CD4-positive, alpha-beta T cell (primary cell): ENCODE results near the gene GTF3C4. TPM values are rescaled to one million over a fixed set of nuclear protein-coding genes. Genes with fewer than 3 reads are reported as not detected.

Source experiments
- ATAC-seq: fragments of 200-7000 bp; cut with Tn5 transposase; one replicate; pipeline ENCODE4 v1.10.0; 2022; ENCODE audit warnings: mild to moderate bottlenecking; ENCODE audit not compliant: poor library complexity
- CTCF ChIA-PET: fragments of 350-600 bp; sonication (Branson Sonifier 250); formaldehyde crosslinking; loops from one replicate; lab custom pipeline; 2021; ENCODE audit warnings: antibody characterized with exemption, inconsistent platforms; lab: Charles Lee
- POLR2A ChIA-PET: fragments of 350-600 bp; sonication (Branson Sonifier 250); formaldehyde crosslinking; loops from one replicate; lab custom pipeline; 2021; ENCODE audit warnings: antibody characterized with exemption, inconsistent platforms; lab: Charles Lee
- DNase-seq, 14 experiments: peaks; one replicate each; pipeline ENCODE4 v3.0.0-alpha.2; 2013 to 2020; ENCODE audit warnings: mixed read lengths in 2 of 14
- H3K27ac ChIP-seq, 2 donors: one replicate each; pipeline versions ENCODE4 v1.5.1 to v1.7.0; 2013; ENCODE audit warnings: low read length in 2 of 2, low read depth in 1 of 2, mild to moderate bottlenecking in 1 of 2
- H3K27me3 ChIP-seq, 2 experiments: 1 replicate in 1 of 2; 2 replicates in 1 of 2; pipeline versions ENCODE4 v1.6.1 to v1.7.0; 2013; ENCODE audit warnings: low read length in 2 of 2, control low read depth in 1 of 2, mild to moderate bottlenecking in 1 of 2, moderate library complexity in 1 of 2; ENCODE audit not compliant: insufficient read depth in 2 of 2, control insufficient read depth in 1 of 2
- H3K36me3 ChIP-seq: one replicate; pipeline ENCODE4 v1.6.1; 2013; ENCODE audit warnings: low read length, control low read depth; ENCODE audit not compliant: insufficient read depth
- H3K4me1 ChIP-seq: one replicate; pipeline ENCODE4 v1.6.1; 2013; ENCODE audit warnings: low read length, control low read depth; ENCODE audit not compliant: insufficient read depth
- H3K4me3 ChIP-seq: one replicate; pipeline ENCODE4 v1.5.1; 2013; ENCODE audit warnings: mild to moderate bottlenecking, low read length, moderate library complexity
- H3K9me3 ChIP-seq, 2 experiments: 1 replicate in 1 of 2; 2 replicates in 1 of 2; pipeline versions ENCODE4 v1.6.1 to v1.7.0; 2013; ENCODE audit warnings: low read length in 2 of 2, mild to moderate bottlenecking in 2 of 2, control low read depth in 1 of 2, moderate library complexity in 1 of 2; ENCODE audit not compliant: control insufficient read depth in 1 of 2, insufficient read depth in 1 of 2
- H3K27ac Mint-ChIP-seq: one replicate; pipeline ENCODE4 v1.8.0; 2020; ENCODE audit warnings: mixed read lengths
- H3K27me3 Mint-ChIP-seq: one replicate; pipeline ENCODE4 v1.8.0; 2021; ENCODE audit warnings: mixed read lengths
- H3K36me3 Mint-ChIP-seq: one replicate; pipeline ENCODE4 v1.8.0; 2021; ENCODE audit warnings: low read depth, mixed read lengths
- H3K4me1 Mint-ChIP-seq: one replicate; pipeline ENCODE4 v1.8.0; 2021; ENCODE audit warnings: low read depth, mixed read lengths
- H3K4me3 Mint-ChIP-seq: one replicate; pipeline ENCODE4 v1.8.0; 2020; ENCODE audit warnings: mild to moderate bottlenecking, mixed read lengths
- H3K9me3 Mint-ChIP-seq: one replicate; pipeline ENCODE4 v1.8.0; 2020; ENCODE audit warnings: mixed read lengths
- intact Hi-C, 2 experiments: fragments of 100-400 bp; cut with DNase I in 1 of 2; cut with micrococcal nuclease in 1 of 2; formaldehyde crosslinking; loops; one replicate each; pipeline versions ENCODE4 v1.15.1 to v1.9.0; 2023 to 2025; cut with DNase I, micrococcal nuclease
- total RNA-seq, 174 experiments: library from RNA in 2 of 174; stranded (reverse) in 2 of 174; gene quantifications; one replicate each; pipeline ENCODE4 v1.2.3 and lab custom pipeline; 2021 to 2026
- TF ChIP-seq, protein P1 (sequence below): fragments of 200-600 bp; IDR thresholded peaks from one replicate; pipeline ENCODE4 v1.8.0; 2022; ENCODE audit warnings: antibody characterized with exemption, mild to moderate bottlenecking

GTF3C4 gene
- total RNA-seq, 2 experiments from 2014 or later = 9.3 to 9.6 TPM

DNA sequence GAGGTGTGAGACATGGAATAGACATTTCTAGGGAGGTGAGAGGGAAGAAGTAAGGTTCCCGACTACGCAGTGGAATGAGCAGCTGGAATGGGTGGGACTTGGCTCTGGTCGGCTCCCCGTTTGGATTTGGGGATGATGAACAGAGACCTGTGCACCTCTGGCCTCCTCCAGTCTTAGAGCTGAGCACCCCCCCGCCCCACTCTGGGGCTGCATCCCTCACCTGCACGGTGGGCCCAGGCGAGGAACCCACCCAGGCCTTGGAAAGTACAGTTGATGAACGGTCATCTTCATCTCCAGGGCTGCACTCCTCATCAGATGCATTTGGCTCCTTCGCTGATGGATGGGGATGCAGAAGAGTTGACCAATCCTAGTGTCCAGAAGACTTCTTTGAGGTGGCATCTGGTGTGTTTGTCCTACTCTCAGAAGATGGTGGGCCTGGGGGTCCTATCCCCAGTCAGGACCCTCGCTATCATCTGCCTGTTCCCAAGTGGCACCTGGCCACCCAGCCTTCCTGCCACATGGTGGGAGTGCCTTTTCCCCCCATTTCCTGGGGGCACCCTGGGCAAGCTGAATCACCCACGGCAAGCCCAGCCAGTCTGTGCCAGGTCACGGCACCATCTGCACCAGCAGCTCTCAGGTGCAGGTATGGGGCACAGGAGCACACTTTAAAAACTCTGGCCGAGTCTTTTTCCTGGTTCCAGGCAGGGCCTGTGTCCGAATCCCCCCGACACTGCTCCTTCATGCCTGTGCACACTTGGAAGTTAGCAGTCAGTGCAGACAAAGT, 70.5 kb downstream of the GTF3C4 start:
- Histone ChIP-seq H3K27me3 (peaks cover 35 to 39% of the 10 kb centered on the region in 2 experiments), H3K27ac (no peak overlapping the region), H3K36me3 (no peaks in the 10 kb centered on the region), H3K4me1 (no peaks in the 10 kb centered on the region), H3K4me3 (no peak overlapping the region), H3K9me3 (no peaks in the 10 kb centered on the region)
- ATAC-seq (no peak), DNase-seq (no peak)
- no peaks in the 10 kb centered on the region for H3K9me3 Mint-ChIP-seq
- no peak overlapping the region for H3K4me3 Mint-ChIP-seq
- no peaks in the 10 kb centered on the region for H3K36me3 Mint-ChIP-seq
- CTCF ChIA-PET = no interaction called here
- intact Hi-C loops = no loop called here
- H3K27me3 Mint-ChIP-seq = peaks cover 62% of the 10 kb centered on the region
- TF ChIP-seq, protein P1, sequence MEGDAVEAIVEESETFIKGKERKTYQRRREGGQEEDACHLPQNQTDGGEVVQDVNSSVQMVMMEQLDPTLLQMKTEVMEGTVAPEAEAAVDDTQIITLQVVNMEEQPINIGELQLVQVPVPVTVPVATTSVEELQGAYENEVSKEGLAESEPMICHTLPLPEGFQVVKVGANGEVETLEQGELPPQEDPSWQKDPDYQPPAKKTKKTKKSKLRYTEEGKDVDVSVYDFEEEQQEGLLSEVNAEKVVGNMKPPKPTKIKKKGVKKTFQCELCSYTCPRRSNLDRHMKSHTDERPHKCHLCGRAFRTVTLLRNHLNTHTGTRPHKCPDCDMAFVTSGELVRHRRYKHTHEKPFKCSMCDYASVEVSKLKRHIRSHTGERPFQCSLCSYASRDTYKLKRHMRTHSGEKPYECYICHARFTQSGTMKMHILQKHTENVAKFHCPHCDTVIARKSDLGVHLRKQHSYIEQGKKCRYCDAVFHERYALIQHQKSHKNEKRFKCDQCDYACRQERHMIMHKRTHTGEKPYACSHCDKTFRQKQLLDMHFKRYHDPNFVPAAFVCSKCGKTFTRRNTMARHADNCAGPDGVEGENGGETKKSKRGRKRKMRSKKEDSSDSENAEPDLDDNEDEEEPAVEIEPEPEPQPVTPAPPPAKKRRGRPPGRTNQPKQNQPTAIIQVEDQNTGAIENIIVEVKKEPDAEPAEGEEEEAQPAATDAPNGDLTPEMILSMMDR = no peak
- no peak overlapping the region for H3K27ac Mint-ChIP-seq
- no peaks in the 10 kb centered on the region for H3K4me1 Mint-ChIP-seq
- POLR2A ChIA-PET = no interaction called here

DNA sequence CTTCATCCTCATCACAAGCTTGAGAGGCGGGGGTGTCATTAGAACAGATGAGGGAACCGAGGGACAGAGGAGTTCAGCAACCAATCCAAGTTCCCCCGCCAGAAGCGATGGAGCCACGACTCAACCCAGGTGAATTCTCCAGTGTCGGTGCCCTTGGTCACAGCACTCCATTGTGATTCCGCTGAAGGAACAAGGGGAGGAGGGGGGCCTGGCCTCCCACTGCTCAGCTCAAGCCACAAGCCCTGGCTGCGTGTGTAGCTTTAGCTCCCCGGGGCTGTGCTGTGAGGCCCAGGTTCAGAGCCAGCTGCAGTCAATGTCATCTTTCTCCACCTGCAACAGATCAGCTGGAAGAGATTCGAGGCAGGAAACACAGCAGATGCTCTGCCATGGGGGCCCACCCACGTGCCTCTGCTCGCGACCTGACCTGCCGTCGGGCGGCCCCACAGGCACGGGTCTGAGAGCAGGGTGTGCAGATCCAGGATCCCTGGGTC, 72.6 kb downstream of the GTF3C4 start:
- H3K9me3 ChIP-seq = no peaks in the 10 kb centered on the region
- intact Hi-C loops = no loop called here
- Mint-ChIP-seq H3K27me3 (peaks cover 61% of the 10 kb centered on the region), H3K4me3 (no peak overlapping the region), H3K36me3 (no peaks in the 10 kb centered on the region), H3K4me1 (no peaks in the 10 kb centered on the region), H3K27ac (no peak overlapping the region), H3K9me3 (no peaks in the 10 kb centered on the region)
- no peaks in the 10 kb centered on the region for H3K4me1 ChIP-seq
- POLR2A ChIA-PET = no interaction called here
- no peak overlapping the region for H3K27ac ChIP-seq
- DNase-seq = no peak
- TF ChIP-seq, protein P1 = no peak
- no peak for ATAC-seq
- CTCF ChIA-PET = no interaction called here
- no peak overlapping the region for H3K4me3 ChIP-seq
- peaks cover 42 to 50% of the 10 kb centered on the region in 2 experiments for H3K27me3 ChIP-seq
- no peaks in the 10 kb centered on the region for H3K36me3 ChIP-seq

DNA sequence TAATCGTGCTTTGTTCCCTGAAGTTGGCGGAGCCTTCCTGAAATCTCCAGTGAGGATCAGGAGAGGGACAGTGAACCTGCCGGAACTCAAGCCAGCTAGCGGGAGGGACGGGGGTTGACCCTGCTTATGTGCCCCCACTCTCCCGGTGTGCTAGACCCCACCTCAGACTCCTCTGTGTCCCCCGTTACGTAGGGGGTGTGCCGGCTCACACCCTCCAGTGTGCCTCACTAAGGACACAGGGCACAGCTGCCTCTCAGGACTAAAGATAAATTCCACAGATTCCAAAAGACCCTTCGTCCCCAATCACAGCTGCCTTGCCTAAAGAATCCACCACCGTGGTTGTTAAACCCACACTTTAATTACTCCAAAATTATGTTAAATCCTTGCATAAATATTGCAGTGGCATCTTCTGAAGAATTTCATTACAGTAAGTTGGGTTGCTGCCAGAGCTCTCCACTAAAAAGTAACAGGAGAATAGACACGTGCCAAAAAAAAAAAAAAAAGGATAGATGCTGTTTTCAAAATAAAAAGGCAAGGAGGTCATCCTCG, 73.7 kb downstream of the GTF3C4 start:
- Histone ChIP-seq H3K4me3 (no peak overlapping the region), H3K4me1 (no peaks in the 10 kb centered on the region), H3K9me3 (no peaks in the 10 kb centered on the region), H3K27me3 (peaks cover 45 to 50% of the 10 kb centered on the region in 2 experiments), H3K27ac (no peak overlapping the region), H3K36me3 (no peaks in the 10 kb centered on the region)
- TF ChIP-seq, protein P1 = no peak
- H3K9me3 Mint-ChIP-seq = no peaks in the 10 kb centered on the region
- H3K27ac Mint-ChIP-seq = no peak overlapping the region
- no peaks in the 10 kb centered on the region for H3K4me1 Mint-ChIP-seq
- no peak overlapping the region for H3K4me3 Mint-ChIP-seq
- DNase-seq (no peak), ATAC-seq (no peak)
- intact Hi-C loops = no loop called here
- H3K27me3 Mint-ChIP-seq = peaks cover 64% of the 10 kb centered on the region
- ChIA-PET CTCF (no interaction called here), POLR2A (no interaction called here)
- H3K36me3 Mint-ChIP-seq = no peaks in the 10 kb centered on the region

Other genes with a start within 250 kb of the GTF3C4 start
- gene BARHL1, start 87.9 kb upstream of the GTF3C4 start, total RNA-seq = not detected
- gene DDX31, start 481 bp upstream of the GTF3C4 start, total RNA-seq = 10 to 100 TPM; 11.0 to 11.3 TPM
- gene AK8, start 207.8 kb downstream of the GTF3C4 start, total RNA-seq = not detected
- gene SPACA9, start 208.4 kb downstream of the GTF3C4 start, total RNA-seq = under 1 TPM; 0.52 to 0.92 TPM